T-helper 2 cell treated with Interferon-gamma antibody and Interleukin-4, amounts not matched to agents 100 ng/mL and 5 ng/mL, for 36 hours (primary cell): ENCODE measurements around the gene ANOS1. TPM values are rescaled to one million over a fixed set of nuclear protein-coding genes. Genes with fewer than 3 reads are reported as not detected.

ENCODE experiments used
- total RNA-seq: library from RNA; stranded (reverse); gene quantifications from 2 replicates; pipeline ENCODE4 v1.2.3, GENCODE V29; 2022

Gene ANOS1
- total RNA-seq, 1 donor from 2014 or later, result 0.05 TPM

Other genes with a start within 250 kb of the ANOS1 start
- not detected in 2 replicates for gene FAM9A, start 69.2 kb upstream of the ANOS1 start, total RNA-seq